Prostate gland (tissue), 2 donors: Measurements from ENCODE around the gene RSL1D1. TPM values are rescaled to one million over a fixed set of nuclear protein-coding genes. Genes with fewer than 3 reads are reported as not detected.
"Not testable (repeated sequence)": the region's sequence is repeated elsewhere in the genome, so short reads cannot be mapped to it uniquely, and the experiment has no call there.

Experiments
- DNase-seq: peaks from one replicate; pipeline ENCODE4 v3.0.0-alpha.2; 2019; ENCODE audit warnings: low spot score
- H3K27ac ChIP-seq, 2 donors: fragments of 200-600 bp; sonication (generic); 2 replicates each; pipeline ENCODE4 v1.5.1; 2017 to 2019
- H3K27me3 ChIP-seq: fragments of 200-600 bp; sonication (generic); replicated peaks from 2 replicates; pipeline ENCODE4 v1.5.1; 2019; ENCODE audit not compliant: insufficient read depth
- H3K36me3 ChIP-seq, 2 donors: fragments of 200-600 bp; sonication (generic); 1 replicate in 1 of 2; 2 replicates in 1 of 2; pipeline versions ENCODE4 v1.5.1 to v1.8.1; 2017 to 2019
- H3K4me1 ChIP-seq: fragments of 200-600 bp; sonication (generic); replicated peaks from 2 replicates; pipeline ENCODE4 v1.5.1; 2019
- H3K4me3 ChIP-seq, 2 donors: fragments of 200-600 bp; sonication (generic); 2 replicates each; pipeline ENCODE4 v1.5.1; 2017 to 2019
- H3K9me3 ChIP-seq: fragments of 200-600 bp; sonication (generic); 2 replicates; pipeline ENCODE4 v1.5.1; 2017
- POLR2A ChIP-seq: fragments of 450-650 bp; IDR thresholded peaks from one replicate; pipeline ENCODE4 v1.6.1; 2016; ENCODE audit warnings: antibody characterized with exemption, mild to moderate bottlenecking
- POLR2AphosphoS5 ChIP-seq: sonication (generic); formaldehyde crosslinking; IDR thresholded peaks from one replicate; pipeline ENCODE4 v1.6.1; 2017; ENCODE audit warnings: antibody characterized with exemption
- WGBS: methylation state at CpG from one replicate; pipeline ENCODE4 v1.1.5; 2018; 5-methylcytosine and 5-hydroxymethylcytosine counted together
- intact Hi-C: fragments of 100-400 bp; cut with DNase I; formaldehyde crosslinking; loops from one replicate; pipeline ENCODE4 v1.14.2; 2022
- total RNA-seq, 2 donors: library from RNA; depleted of rRNA; stranded (reverse); fragments of >200 nt; gene quantifications; one replicate each; pipeline ENCODE4 v1.1.0, GENCODE V29; 2016
- TF ChIP-seq, protein P1 (sequence below), 4 experiments: fragments of 200-600 bp in 2 of 4; fragments of 450-650 bp in 2 of 4; sonication (generic) in 2 of 4; IDR thresholded peaks; 1 replicate in 3 of 4; 2 replicates in 1 of 4; pipeline ENCODE4 v1.5.1; 2016 to 2019; ENCODE audit warnings: antibody characterized with exemption in 4 of 4, mild to moderate bottlenecking in 2 of 4, moderate library complexity in 2 of 4

Gene RSL1D1
- total RNA-seq, 2 donors from 2014 or later, result 100 to 132 TPM

DNA sequence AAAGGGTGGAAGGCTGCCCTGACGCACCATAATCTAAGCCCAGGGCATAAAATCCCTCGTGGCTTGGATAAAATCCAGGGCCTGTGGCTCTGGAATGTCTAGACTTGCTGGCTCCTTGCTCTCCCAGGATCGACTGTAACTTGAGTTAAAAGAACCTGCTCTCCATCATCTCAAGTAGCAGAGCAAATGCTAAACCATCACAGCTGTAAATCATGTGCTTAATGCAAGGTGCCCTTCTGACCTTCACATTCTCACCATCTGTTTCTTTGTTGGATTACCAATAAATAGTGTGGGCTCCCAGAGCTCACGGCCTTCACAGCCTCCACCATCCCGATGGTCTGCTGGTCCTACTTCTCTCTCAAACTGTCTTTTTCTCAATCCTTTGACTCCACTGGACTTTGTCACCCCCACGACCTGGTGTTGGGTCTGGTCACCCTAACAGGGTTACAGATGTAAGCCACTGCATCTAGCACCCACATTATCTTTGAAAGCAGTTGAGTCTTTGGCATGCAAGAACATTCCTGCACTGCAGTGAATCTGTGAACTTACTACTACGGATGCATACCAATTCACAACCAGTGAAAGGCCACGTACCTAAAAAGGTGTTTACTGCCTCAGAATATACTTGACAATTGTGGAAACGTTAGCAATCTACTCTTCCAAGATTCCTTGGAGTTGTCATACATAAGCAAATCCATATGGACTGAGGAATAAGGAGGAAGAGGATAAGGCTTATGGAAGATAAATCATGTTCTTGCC, 15.3 kb downstream of the RSL1D1 start:
- H3K27me3 ChIP-seq, result no peaks in the 10 kb centered on the region
- no peak overlapping the region for H3K4me3 ChIP-seq
- intact Hi-C loops, result no loop called here
- peaks cover 4 to 19% of the 10 kb centered on the region in 2 donors for H3K36me3 ChIP-seq
- H3K9me3 ChIP-seq, result no peaks in the 10 kb centered on the region
- H3K27ac ChIP-seq, result no peak overlapping the region
- no peak for DNase-seq
- 35% methylated on average over 9 of the region's 9 CpGs for WGBS
- no peaks in the 10 kb centered on the region for H3K4me1 ChIP-seq
- no peak for TF ChIP-seq POLR2AphosphoS5
- TF ChIP-seq POLR2A, result no peak
- TF ChIP-seq, protein P1, sequence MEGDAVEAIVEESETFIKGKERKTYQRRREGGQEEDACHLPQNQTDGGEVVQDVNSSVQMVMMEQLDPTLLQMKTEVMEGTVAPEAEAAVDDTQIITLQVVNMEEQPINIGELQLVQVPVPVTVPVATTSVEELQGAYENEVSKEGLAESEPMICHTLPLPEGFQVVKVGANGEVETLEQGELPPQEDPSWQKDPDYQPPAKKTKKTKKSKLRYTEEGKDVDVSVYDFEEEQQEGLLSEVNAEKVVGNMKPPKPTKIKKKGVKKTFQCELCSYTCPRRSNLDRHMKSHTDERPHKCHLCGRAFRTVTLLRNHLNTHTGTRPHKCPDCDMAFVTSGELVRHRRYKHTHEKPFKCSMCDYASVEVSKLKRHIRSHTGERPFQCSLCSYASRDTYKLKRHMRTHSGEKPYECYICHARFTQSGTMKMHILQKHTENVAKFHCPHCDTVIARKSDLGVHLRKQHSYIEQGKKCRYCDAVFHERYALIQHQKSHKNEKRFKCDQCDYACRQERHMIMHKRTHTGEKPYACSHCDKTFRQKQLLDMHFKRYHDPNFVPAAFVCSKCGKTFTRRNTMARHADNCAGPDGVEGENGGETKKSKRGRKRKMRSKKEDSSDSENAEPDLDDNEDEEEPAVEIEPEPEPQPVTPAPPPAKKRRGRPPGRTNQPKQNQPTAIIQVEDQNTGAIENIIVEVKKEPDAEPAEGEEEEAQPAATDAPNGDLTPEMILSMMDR (IDR thresholded peaks at IDR 0.05), result no peak

DNA sequence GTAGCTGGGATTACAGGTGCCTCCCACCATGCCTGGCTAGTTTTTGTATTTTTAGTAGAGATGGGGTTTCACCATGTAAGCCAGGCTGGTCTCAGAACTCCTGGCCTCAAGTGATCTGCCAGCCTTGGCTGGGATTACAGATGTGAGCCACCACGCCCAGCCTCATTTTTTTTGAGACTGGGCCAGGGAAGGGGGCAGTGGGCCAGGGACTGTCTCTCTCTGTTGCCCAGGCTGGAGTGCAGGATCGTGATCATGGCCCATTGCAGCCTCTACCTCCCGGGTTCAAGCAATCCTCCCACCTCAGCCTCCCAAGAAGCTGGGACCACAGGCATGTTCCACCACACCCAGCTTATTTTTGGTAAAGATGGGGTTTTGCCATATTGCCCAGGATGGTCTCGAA, 16.0 kb downstream of the RSL1D1 start:
- H3K4me1 ChIP-seq, result no peaks in the 10 kb centered on the region
- 92% methylated on average over 4 of the region's 4 CpGs for WGBS
- TF ChIP-seq POLR2AphosphoS5 (no peak), POLR2A (no peak)
- TF ChIP-seq, protein P1 (IDR thresholded peaks at IDR 0.05), result no peak

DNA sequence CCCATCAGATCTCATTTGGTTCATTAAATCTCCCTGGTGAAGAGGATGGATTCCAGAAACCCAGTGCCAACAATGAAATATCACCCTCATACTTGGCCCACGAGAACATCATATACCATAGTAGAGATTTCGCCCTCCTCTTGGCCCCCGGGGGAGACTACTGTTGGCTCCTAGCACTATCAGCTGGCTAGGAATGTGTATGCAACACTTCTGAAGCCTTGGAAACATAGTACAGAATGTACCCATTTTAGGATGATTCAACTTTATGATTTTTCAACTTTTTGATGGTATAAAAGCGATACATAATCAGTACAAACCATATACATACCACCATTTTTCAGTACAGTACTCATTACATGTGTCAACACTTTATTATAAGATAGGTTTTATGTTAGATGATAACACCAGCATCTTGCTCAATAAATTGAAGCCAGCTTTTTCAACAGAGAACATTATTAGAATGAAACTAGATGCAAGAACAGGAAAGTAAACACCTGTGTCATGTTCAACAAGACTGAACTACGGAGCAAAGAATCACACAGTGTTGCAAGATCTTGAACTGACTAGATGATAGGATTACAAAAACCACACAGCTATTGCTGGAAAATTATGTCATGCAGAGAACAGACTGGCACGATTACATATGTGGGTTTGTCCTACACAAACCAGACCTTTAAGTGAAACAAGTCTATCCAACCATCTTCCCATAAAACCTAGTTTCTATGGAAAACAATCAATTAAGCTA, 17.2 kb downstream of the RSL1D1 start:
- intact Hi-C loops, result no loop called here
- H3K4me1 ChIP-seq, result no peaks in the 10 kb centered on the region
- H3K27ac ChIP-seq, result no peak overlapping the region
- peaks cover 4 to 9% of the 10 kb centered on the region in 2 donors for H3K36me3 ChIP-seq
- no peak overlapping the region for H3K4me3 ChIP-seq
- no peaks in the 10 kb centered on the region for H3K27me3 ChIP-seq
- TF ChIP-seq, protein P1 (IDR thresholded peaks at IDR 0.05), result no peak
- TF ChIP-seq POLR2A (no peak), POLR2AphosphoS5 (peak; percentile 30)
- H3K9me3 ChIP-seq, result no peaks in the 10 kb centered on the region
- WGBS, result 66% methylated on average over 6 of the region's 6 CpGs
- DNase-seq, result no peak

More for the DNA sequence above, 16.0 kb downstream of the RSL1D1 start:
- DNase-seq, result no peak
- no peaks in the 10 kb centered on the region for H3K27me3 ChIP-seq
- intact Hi-C loops, result no loop called here
- H3K9me3 ChIP-seq, result no peaks in the 10 kb centered on the region
- no peak overlapping the region for H3K4me3 ChIP-seq
- peaks cover 4 to 16% of the 10 kb centered on the region in 2 donors for H3K36me3 ChIP-seq
- no peak overlapping the region for H3K27ac ChIP-seq

DNA sequence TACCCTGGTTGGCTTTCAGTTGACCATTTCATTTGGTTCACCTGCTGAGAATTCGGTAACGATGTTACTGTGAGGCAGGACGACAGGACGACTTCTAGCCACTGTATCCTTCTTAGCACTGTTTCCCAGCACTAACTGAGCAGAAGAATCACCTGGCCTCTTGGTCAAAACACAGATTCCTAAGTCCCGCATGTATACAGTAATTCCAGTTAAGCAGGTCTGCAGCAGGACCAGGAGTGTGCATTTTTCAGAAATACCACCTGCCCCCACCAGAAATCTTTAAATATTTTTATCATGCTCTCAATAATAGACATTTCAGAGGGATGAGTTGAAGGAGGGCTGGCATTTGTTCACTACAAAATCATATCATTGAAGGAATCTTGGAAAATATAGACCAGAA, 22.6 kb downstream of the RSL1D1 start:
- intact Hi-C loops, result no loop called here
- no peak for DNase-seq
- Histone ChIP-seq H3K27ac (no peak overlapping the region), H3K9me3 (no peaks in the 10 kb centered on the region), H3K36me3 (no peaks in the 10 kb centered on the region), H3K4me3 (no peak overlapping the region), H3K27me3 (no peaks in the 10 kb centered on the region), H3K4me1 (no peaks in the 10 kb centered on the region)
- no peak for TF ChIP-seq POLR2A
- TF ChIP-seq, protein P1 (IDR thresholded peaks at IDR 0.05), result no peak
- no peak for TF ChIP-seq POLR2AphosphoS5
- whole genome bisulfite sequencing, result 59% methylated on average over 5 of the region's 5 CpGs

DNA sequence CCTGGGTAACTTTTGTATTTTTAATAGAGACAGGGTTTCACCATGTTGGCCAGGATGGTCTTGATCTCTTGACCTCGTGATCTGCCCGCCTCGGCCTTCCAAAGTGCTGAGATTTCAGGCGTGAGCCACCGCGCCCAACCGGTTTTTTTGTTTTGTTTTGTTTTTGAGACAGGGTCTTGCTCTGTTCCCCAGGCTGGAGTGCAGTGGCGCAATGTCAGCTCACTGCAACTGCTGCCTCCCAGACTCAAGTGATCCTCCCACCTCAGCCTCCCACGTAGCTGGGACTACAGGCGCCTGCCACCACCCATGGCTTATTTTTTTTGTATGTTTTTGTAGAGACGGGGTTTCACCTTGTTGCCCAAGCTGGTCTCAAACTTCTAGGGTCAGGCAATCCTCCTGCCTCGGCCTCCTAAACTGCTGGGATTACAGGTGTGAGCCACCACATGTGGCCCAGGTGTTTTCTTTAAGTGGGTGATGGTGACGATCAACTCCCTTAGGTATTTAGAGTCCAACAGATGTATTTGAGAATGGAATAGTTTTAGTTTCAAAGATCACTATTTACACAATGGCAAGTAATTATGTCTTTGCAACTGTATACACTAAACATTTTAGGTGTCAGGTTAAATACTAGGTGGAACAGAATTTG, 25.7 kb downstream of the RSL1D1 start:
- H3K27ac ChIP-seq, H3K36me3 ChIP-seq, H3K27me3 ChIP-seq, H3K9me3 ChIP-seq, intact Hi-C loops, H3K4me3 ChIP-seq, H3K4me1 ChIP-seq, DNase-seq: not testable (repeated sequence)
- 95% methylated on average over 13 of the region's 13 CpGs for WGBS
